IPS-18a (cell line): ENCODE measurements around the gene SMS.

Experiments used
- H3K27ac ChIP-seq: one replicate; pipeline ENCODE4 v1.5.1; 2013; ENCODE audit warnings: low read length
- H3K27me3 ChIP-seq: one replicate; pipeline ENCODE4 v1.6.1; 2013; ENCODE audit warnings: mild to moderate bottlenecking, low read length; ENCODE audit not compliant: control insufficient read depth, insufficient read depth
- H3K36me3 ChIP-seq: one replicate; pipeline ENCODE4 v1.6.1; 2013; ENCODE audit warnings: low read depth, low read length; ENCODE audit not compliant: control insufficient read depth
- H3K4me1 ChIP-seq: one replicate; pipeline ENCODE4 v1.6.1; 2013; ENCODE audit warnings: low read depth, low read length; ENCODE audit not compliant: control insufficient read depth
- H3K4me3 ChIP-seq: one replicate; pipeline ENCODE4 v1.5.1; 2013; ENCODE audit warnings: low read length
- H3K9ac ChIP-seq: one replicate; pipeline ENCODE4 v1.6.1; 2013; ENCODE audit warnings: mild to moderate bottlenecking, low read length, moderate library complexity
- H3K9me3 ChIP-seq: one replicate; pipeline ENCODE4 v1.6.1; 2013; ENCODE audit warnings: low read depth, low read length; ENCODE audit not compliant: control insufficient read depth

Gene SMS

GRCh38 chrX:21985332-21985777, 44.8 kb downstream of the SMS start:
- Histone ChIP-seq H3K27ac (no peak overlapping the region), H3K4me3 (no peak overlapping the region), H3K36me3 (peaks cover 23% of the 10 kb centered on the region), H3K4me1 (no peaks in the 10 kb centered on the region), H3K9me3 (peaks cover 6% of the 10 kb centered on the region), H3K9ac (no peak overlapping the region), H3K27me3 (no peaks in the 10 kb centered on the region)

DNA sequence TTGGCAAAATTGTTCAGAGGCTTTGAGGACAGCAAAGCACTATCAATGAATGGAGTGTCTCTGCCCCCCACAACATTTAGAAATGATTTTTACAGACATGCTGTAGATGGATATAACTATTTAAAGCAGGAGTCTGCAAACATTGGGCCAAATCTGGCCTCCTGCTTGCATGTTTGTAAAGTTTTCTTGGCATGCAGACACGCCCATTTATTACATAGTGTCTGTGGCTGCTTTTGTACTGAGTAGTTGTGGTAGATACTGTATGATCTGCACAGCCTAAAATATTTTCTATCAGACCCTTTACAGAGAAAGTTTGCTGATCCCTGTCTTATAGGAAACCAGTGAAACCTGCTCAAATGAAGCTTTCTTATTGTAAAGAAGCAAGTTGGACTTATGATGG, 46.1 kb downstream of the SMS start:
- no peak overlapping the region for H3K27ac ChIP-seq
- H3K27me3 ChIP-seq: no peaks in the 10 kb centered on the region
- no peaks in the 10 kb centered on the region for H3K4me1 ChIP-seq
- H3K9ac ChIP-seq: no peak overlapping the region
- peaks cover 23% of the 10 kb centered on the region for H3K36me3 ChIP-seq
- peaks cover 1% of the 10 kb centered on the region for H3K9me3 ChIP-seq
- H3K4me3 ChIP-seq: no peak overlapping the region

GRCh38 chrX:21989384-21989783, 48.9 kb downstream of the SMS start:
- Histone ChIP-seq H3K4me1 (no peaks in the 10 kb centered on the region), H3K4me3 (no peak overlapping the region), H3K9ac (no peak overlapping the region), H3K36me3 (peaks cover 30% of the 10 kb centered on the region), H3K27me3 (no peaks in the 10 kb centered on the region), H3K27ac (no peak overlapping the region), H3K9me3 (no peaks in the 10 kb centered on the region)

DNA sequence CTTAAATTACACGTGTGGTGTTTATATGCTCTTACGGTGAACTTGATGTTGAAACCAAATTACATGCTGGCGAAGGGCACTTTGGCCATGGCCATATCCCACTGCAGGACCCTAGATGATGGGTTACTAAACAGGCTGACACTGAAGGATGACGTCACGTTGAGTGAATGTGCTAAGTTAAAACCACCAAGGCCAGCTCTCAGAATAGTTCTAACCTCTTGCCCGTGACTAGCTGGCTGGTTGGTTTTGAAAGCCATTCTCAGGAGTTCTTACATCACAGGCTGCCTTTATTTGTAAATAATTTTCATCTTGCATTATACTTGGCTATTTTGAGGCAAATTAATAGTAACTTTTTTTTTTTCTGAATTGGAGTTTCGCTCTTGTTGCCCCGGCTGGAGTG, 50.3 kb downstream of the SMS start:
- H3K4me3 ChIP-seq: no peak overlapping the region
- peaks cover 30% of the 10 kb centered on the region for H3K36me3 ChIP-seq
- no peak overlapping the region for H3K27ac ChIP-seq
- H3K9me3 ChIP-seq: peaks cover 3% of the 10 kb centered on the region
- H3K4me1 ChIP-seq: no peaks in the 10 kb centered on the region
- H3K27me3 ChIP-seq: no peaks in the 10 kb centered on the region
- H3K9ac ChIP-seq: no peak overlapping the region

DNA sequence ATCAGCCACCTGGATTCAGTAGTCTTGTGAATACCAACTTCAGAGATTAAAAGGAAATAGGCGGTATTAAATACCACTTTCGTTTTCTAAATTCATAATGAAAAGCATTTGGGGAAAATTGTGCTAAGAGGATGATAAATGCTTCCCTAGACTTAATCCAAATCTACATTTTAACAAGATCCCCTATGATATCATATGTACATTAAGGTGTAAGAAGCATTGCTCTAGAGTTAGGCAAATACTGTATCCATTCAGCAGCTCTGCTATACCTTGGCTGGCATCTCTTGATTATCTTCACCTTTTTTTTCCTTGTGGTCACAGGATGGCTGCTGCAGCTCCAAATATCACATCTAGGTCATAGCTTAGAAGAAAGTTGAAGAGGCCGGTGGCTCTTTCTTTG, 51.0 kb downstream of the SMS start:
- Histone ChIP-seq H3K27ac (no peak overlapping the region), H3K4me1 (no peaks in the 10 kb centered on the region), H3K9ac (no peak overlapping the region), H3K9me3 (peaks cover 5% of the 10 kb centered on the region), H3K4me3 (no peak overlapping the region), H3K27me3 (no peaks in the 10 kb centered on the region), H3K36me3 (peaks cover 26% of the 10 kb centered on the region)

GRCh38 chrX:21993265-21993664, 52.8 kb downstream of the SMS start:
- peaks cover 13% of the 10 kb centered on the region for H3K36me3 ChIP-seq
- no peak overlapping the region for H3K9ac ChIP-seq
- H3K27ac ChIP-seq: no peak overlapping the region
- H3K9me3 ChIP-seq: peaks cover 10% of the 10 kb centered on the region
- H3K4me1 ChIP-seq: no peaks in the 10 kb centered on the region
- no peaks in the 10 kb centered on the region for H3K27me3 ChIP-seq
- no peak overlapping the region for H3K4me3 ChIP-seq

- Histone ChIP-seq H3K27ac (no peak overlapping the region), H3K9ac (no peak overlapping the region), H3K36me3 (peaks cover 7% of the 10 kb centered on the region)
These were observed 56.5 kb downstream of the SMS start for GRCh38 chrX:21996872-21997455.

DNA sequence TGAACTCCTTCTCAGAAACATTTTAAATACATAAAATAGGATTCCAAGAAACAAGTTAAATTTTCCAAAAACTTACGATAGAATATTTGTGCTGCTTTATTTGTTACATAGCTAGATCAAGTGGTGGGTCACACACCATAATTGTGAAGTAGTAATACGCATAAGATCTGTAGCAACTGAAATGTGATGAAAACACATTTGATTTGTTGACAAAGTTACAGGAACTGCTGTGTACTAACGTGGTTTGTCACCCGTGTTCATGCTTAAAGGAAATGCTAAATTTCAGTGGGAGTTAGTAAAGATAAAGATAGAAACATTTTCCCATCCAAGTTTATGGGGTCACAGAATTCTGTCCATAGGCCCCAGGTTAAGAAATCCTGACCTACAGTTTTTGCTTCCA, 57.5 kb downstream of the SMS start:
- H3K27ac ChIP-seq: no peak overlapping the region
- H3K9ac ChIP-seq: no peak overlapping the region
- H3K9me3 ChIP-seq: peaks cover 10% of the 10 kb centered on the region
- H3K36me3 ChIP-seq: peaks cover 2% of the 10 kb centered on the region
- no peak overlapping the region for H3K4me3 ChIP-seq
- H3K4me1 ChIP-seq: no peaks in the 10 kb centered on the region
- no peaks in the 10 kb centered on the region for H3K27me3 ChIP-seq

More at GRCh38 chrX:21996872-21997455, 56.5 kb downstream of the SMS start:
- H3K27me3 ChIP-seq: no peaks in the 10 kb centered on the region
- no peaks in the 10 kb centered on the region for H3K4me1 ChIP-seq
- peaks cover 10% of the 10 kb centered on the region for H3K9me3 ChIP-seq
- H3K4me3 ChIP-seq: no peak overlapping the region

GRCh38 chrX:22004866-22005265, 64.4 kb downstream of the SMS start:
- peaks cover 7% of the 10 kb centered on the region for H3K9me3 ChIP-seq
- no peaks in the 10 kb centered on the region for H3K27me3 ChIP-seq
- H3K36me3 ChIP-seq: no peaks in the 10 kb centered on the region
- H3K9ac ChIP-seq: no peak overlapping the region
- no peak overlapping the region for H3K27ac ChIP-seq
- no peak overlapping the region for H3K4me3 ChIP-seq
- H3K4me1 ChIP-seq: no peaks in the 10 kb centered on the region

- H3K27me3 ChIP-seq: no peaks in the 10 kb centered on the region
- H3K9ac ChIP-seq: no peak overlapping the region
- peaks cover 4% of the 10 kb centered on the region for H3K9me3 ChIP-seq
- H3K4me3 ChIP-seq: no peak overlapping the region
- no peaks in the 10 kb centered on the region for H3K4me1 ChIP-seq
- no peaks in the 10 kb centered on the region for H3K36me3 ChIP-seq
- H3K27ac ChIP-seq: no peak overlapping the region
These were observed 71.5 kb downstream of the SMS start for GRCh38 chrX:22012051-22012450.

GRCh38 chrX:22012931-22013330, 72.4 kb downstream of the SMS start:
- no peak overlapping the region for H3K9ac ChIP-seq
- H3K27me3 ChIP-seq: no peaks in the 10 kb centered on the region
- H3K36me3 ChIP-seq: no peaks in the 10 kb centered on the region
- H3K9me3 ChIP-seq: peaks cover 4% of the 10 kb centered on the region
- no peak overlapping the region for H3K27ac ChIP-seq
- H3K4me3 ChIP-seq: no peak overlapping the region
- H3K4me1 ChIP-seq: no peaks in the 10 kb centered on the region

GRCh38 chrX:22015139-22015750, 74.7 kb downstream of the SMS start:
- H3K4me3 ChIP-seq: no peak overlapping the region
- no peaks in the 10 kb centered on the region for H3K4me1 ChIP-seq
- H3K27me3 ChIP-seq: no peaks in the 10 kb centered on the region
- H3K27ac ChIP-seq: no peak overlapping the region
- no peaks in the 10 kb centered on the region for H3K9me3 ChIP-seq
- no peak overlapping the region for H3K9ac ChIP-seq
- H3K36me3 ChIP-seq: no peaks in the 10 kb centered on the region
